Liver (tissue), 9 donors: Measurements from ENCODE around the gene INO80B. TPM values are rescaled to one million over a fixed set of nuclear protein-coding genes. Genes with fewer than 3 reads are reported as not detected.

ENCODE experiments used
- DNase-seq: peaks from one replicate; pipeline ENCODE4 v3.0.0-alpha.2; 2017; ENCODE audit warnings: low spot score
- H3K27ac ChIP-seq, 2 donors: one replicate each; pipeline ENCODE4 v1.7.0; 2013; ENCODE audit warnings: inconsistent platforms in 2 of 2, low read length in 2 of 2, control low read depth in 1 of 2, low read depth in 1 of 2, mild to moderate bottlenecking in 1 of 2
- H3K27me3 ChIP-seq, 4 donors: one replicate each; pipeline versions ENCODE4 v1.6.1 to v1.7.0; 2013; ENCODE audit warnings: low read length in 3 of 4, inconsistent platforms in 1 of 4, mild to moderate bottlenecking in 1 of 4, moderate library complexity in 1 of 4; ENCODE audit not compliant: control insufficient read depth in 4 of 4, insufficient read depth in 4 of 4
- H3K36me3 ChIP-seq, 4 donors: one replicate each; pipeline versions ENCODE4 v1.6.1 to v1.7.0; 2013; ENCODE audit warnings: low read length in 3 of 4, mild to moderate bottlenecking in 3 of 4, low read depth in 1 of 4, moderate library complexity in 1 of 4; ENCODE audit not compliant: control insufficient read depth in 4 of 4, insufficient read depth in 3 of 4
- H3K4me1 ChIP-seq, 4 donors: one replicate each; pipeline versions ENCODE4 v1.6.1 to v1.7.0; 2013; ENCODE audit warnings: low read length in 3 of 4, mild to moderate bottlenecking in 3 of 4, moderate library complexity in 1 of 4; ENCODE audit not compliant: control insufficient read depth in 4 of 4, insufficient read depth in 4 of 4
- H3K4me3 ChIP-seq, 3 donors: one replicate each; pipeline versions ENCODE4 v1.6.1 to v1.7.0; 2013; ENCODE audit warnings: low read length in 3 of 3, control low read depth in 1 of 3, low read depth in 1 of 3, mild to moderate bottlenecking in 1 of 3
- H3K9ac ChIP-seq, 2 donors: one replicate each; pipeline ENCODE4 v1.7.0; 2013; ENCODE audit warnings: low read length in 2 of 2, mild to moderate bottlenecking in 2 of 2, moderate library complexity in 2 of 2, control low read depth in 1 of 2, low read depth in 1 of 2
- H3K9me3 ChIP-seq, 4 donors: one replicate each; pipeline versions ENCODE4 v1.6.1 to v1.7.0; 2013; ENCODE audit warnings: low read length in 3 of 4; ENCODE audit not compliant: control insufficient read depth in 4 of 4
- EGR1 ChIP-seq, 2 donors: IDR thresholded peaks; 2 replicates each; pipeline ENCODE4 v1.6.1; 2016 to 2018; ENCODE audit warnings: antibody characterized with exemption in 2 of 2, low read depth in 2 of 2
- FOXA2 ChIP-seq: IDR thresholded peaks from 2 replicates; pipeline ENCODE4 v1.6.1; 2016; ENCODE audit warnings: antibody characterized with exemption
- GABPA ChIP-seq, 2 donors: IDR thresholded peaks in 1 of 2; conservative IDR thresholded peaks in 1 of 2; 2 replicates each; pipeline ENCODE4 v1.6.1; 2016; ENCODE audit warnings: antibody characterized with exemption in 2 of 2, mild to moderate bottlenecking in 1 of 2, moderate library complexity in 1 of 2
- HNF4A ChIP-seq, 2 donors: conservative IDR thresholded peaks; 2 replicates each; pipeline ENCODE4 v1.6.1; 2016; ENCODE audit warnings: antibody characterized with exemption in 2 of 2, mild to moderate bottlenecking in 2 of 2
- HNF4G ChIP-seq: IDR thresholded peaks from 2 replicates; pipeline ENCODE4 v1.6.1; 2016; ENCODE audit warnings: antibody characterized with exemption
- JUND ChIP-seq, 2 donors: IDR thresholded peaks; 2 replicates each; pipeline ENCODE4 v1.6.1; 2016; ENCODE audit warnings: antibody characterized with exemption in 2 of 2
- NR2F2 ChIP-seq: IDR thresholded peaks from 2 replicates; pipeline ENCODE4 v1.6.1; 2016; ENCODE audit warnings: antibody characterized with exemption
- RAD21 ChIP-seq, 2 donors: IDR thresholded peaks; 2 replicates each; pipeline ENCODE4 v1.6.1; 2016; ENCODE audit warnings: antibody characterized with exemption in 2 of 2, mild to moderate bottlenecking in 2 of 2
- RXRA ChIP-seq, 2 donors: IDR thresholded peaks; 2 replicates each; pipeline ENCODE4 v1.6.1; 2017 to 2018; ENCODE audit warnings: antibody characterized with exemption in 2 of 2, mild to moderate bottlenecking in 1 of 2
- SP1 ChIP-seq: IDR thresholded peaks from 2 replicates; pipeline ENCODE4 v1.6.1; 2018; ENCODE audit warnings: antibody characterized with exemption, mild to moderate bottlenecking
- TAF1 ChIP-seq: conservative IDR thresholded peaks from 2 replicates; pipeline ENCODE4 v1.6.1; 2016; ENCODE audit warnings: antibody characterized with exemption, mild to moderate bottlenecking
- YY1 ChIP-seq: IDR thresholded peaks from 2 replicates; pipeline ENCODE4 v1.6.1; 2016; ENCODE audit warnings: antibody characterized with exemption, mild to moderate bottlenecking
- WGBS: extraction: QIAGEN DNeasy Blood & Tissue Kit; methylation state at CpG from one replicate; pipeline ENCODE4 v1.1.7; 2013; 5-methylcytosine and 5-hydroxymethylcytosine counted together
- polyA plus RNA-seq, 2 donors: library from polyadenylated mRNA; stranded (reverse) in 1 of 2; unstranded in 1 of 2; fragments of 200-250 nt in 1 of 2; fragments of >200 nt in 1 of 2; fragmentation: Nextera tagmentation in 1 of 2; extraction: Ambion mirVana in 1 of 2; gene quantifications; one replicate each; pipeline versions ENCODE4 v1.2.1 to v1.2.3, GENCODE V29; 2013 to 2015
- total RNA-seq, 2 donors: library from RNA; depleted of rRNA; stranded (reverse); fragments of >200 nt; gene quantifications; one replicate each; pipeline ENCODE4 v1.2.3, GENCODE V29; 2014
- TF ChIP-seq, protein P1 (sequence below): IDR thresholded peaks from 2 replicates; pipeline ENCODE4 v1.6.1; 2016; ENCODE audit warnings: antibody characterized with exemption
- TF ChIP-seq, protein P2 (sequence below): IDR thresholded peaks from 2 replicates; pipeline ENCODE4 v1.6.1; 2016; ENCODE audit warnings: antibody characterized with exemption
- TF ChIP-seq, protein P3 (sequence below): fragments of 150-350 bp; IDR thresholded peaks from 2 replicates; pipeline ENCODE4 v1.5.1; 2017; ENCODE audit warnings: improper control_type of control experiment, low read depth, low read length; ENCODE audit not compliant: missing input control
- donor health status: healthy.
- donor health status: healthy.
- donor health status: healthy.
- donor health status: healthy.
- donor health status: healthy.

The INO80B gene
- total and polyA plus RNA-seq, 4 donors = 2.7 to 14.8 (median 10.5) TPM

DNA sequence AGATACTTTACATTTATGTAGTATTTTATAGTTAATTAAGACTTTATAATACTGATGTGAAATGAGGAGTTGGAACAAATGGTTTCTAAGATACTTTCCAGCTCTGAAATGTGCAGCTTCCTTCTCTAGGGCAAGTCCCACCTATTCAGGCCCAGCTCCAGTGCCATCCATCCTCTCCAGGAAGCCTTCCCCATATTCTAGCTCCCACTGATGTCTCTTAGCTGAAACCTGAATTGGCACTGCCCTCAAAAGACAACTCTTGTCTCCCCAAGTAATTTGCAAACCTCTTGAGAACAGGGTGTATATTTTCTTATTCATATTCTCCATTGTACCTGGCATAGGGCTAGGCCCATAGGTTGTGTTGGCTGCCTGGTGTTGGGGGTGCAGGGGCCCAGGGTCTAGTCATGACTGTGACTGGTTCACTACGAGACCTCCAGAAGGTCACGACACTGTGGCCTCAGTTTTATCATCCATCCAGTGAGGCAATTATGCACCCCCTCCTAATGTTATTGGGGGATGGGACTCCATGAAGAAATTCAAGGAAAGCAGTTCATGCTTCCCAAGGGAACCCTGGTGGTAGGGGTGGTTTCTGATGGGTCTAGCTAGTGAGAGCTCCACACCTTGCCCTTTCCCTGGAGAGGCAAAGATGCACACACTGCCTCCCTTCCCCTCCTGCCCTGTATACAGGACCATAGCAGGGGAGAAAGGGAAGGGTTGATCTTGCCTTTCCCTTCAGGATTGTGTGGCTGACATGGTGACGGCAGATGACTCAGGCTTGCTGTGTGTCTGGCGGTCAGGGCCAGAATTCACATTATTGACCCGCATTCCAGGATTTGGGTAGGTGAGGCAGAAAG, 30.5 kb upstream of the INO80B start:
- peaks cover 10 to 41% (median 27%) of the 10 kb centered on the region in 4 donors for H3K36me3 ChIP-seq
- peaks cover 6 to 22% (median 15%) of the 10 kb centered on the region in 4 donors for H3K4me1 ChIP-seq
- no peak overlapping the region for H3K4me3 ChIP-seq
- no peaks in the 10 kb centered on the region for H3K27me3 ChIP-seq
- TF ChIP-seq, protein P1, sequence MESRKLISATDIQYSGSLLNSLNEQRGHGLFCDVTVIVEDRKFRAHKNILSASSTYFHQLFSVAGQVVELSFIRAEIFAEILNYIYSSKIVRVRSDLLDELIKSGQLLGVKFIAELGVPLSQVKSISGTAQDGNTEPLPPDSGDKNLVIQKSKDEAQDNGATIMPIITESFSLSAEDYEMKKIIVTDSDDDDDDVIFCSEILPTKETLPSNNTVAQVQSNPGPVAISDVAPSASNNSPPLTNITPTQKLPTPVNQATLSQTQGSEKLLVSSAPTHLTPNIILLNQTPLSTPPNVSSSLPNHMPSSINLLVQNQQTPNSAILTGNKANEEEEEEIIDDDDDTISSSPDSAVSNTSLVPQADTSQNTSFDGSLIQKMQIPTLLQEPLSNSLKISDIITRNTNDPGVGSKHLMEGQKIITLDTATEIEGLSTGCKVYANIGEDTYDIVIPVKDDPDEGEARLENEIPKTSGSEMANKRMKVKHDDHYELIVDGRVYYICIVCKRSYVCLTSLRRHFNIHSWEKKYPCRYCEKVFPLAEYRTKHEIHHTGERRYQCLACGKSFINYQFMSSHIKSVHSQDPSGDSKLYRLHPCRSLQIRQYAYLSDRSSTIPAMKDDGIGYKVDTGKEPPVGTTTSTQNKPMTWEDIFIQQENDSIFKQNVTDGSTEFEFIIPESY = no peak
- no peak for TF ChIP-seq YY1
- no peak for TF ChIP-seq HNF4A (conservative IDR thresholded peaks at IDR 0.05)
- TF ChIP-seq RXRA (IDR thresholded peaks at IDR 0.05) = no peak
- TF ChIP-seq, protein P2, sequence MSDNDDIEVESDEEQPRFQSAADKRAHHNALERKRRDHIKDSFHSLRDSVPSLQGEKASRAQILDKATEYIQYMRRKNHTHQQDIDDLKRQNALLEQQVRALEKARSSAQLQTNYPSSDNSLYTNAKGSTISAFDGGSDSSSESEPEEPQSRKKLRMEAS = no peak
- TF ChIP-seq FOXA2 = no peak
- TF ChIP-seq, protein P3, sequence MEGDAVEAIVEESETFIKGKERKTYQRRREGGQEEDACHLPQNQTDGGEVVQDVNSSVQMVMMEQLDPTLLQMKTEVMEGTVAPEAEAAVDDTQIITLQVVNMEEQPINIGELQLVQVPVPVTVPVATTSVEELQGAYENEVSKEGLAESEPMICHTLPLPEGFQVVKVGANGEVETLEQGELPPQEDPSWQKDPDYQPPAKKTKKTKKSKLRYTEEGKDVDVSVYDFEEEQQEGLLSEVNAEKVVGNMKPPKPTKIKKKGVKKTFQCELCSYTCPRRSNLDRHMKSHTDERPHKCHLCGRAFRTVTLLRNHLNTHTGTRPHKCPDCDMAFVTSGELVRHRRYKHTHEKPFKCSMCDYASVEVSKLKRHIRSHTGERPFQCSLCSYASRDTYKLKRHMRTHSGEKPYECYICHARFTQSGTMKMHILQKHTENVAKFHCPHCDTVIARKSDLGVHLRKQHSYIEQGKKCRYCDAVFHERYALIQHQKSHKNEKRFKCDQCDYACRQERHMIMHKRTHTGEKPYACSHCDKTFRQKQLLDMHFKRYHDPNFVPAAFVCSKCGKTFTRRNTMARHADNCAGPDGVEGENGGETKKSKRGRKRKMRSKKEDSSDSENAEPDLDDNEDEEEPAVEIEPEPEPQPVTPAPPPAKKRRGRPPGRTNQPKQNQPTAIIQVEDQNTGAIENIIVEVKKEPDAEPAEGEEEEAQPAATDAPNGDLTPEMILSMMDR = no peak
- H3K27ac ChIP-seq = no peak overlapping the region
- no peak overlapping the region for H3K9ac ChIP-seq
- no peak for DNase-seq
- WGBS = 72% methylated on average over 5 of the region's 5 CpGs
- no peaks in the 10 kb centered on the region for H3K9me3 ChIP-seq

DNA sequence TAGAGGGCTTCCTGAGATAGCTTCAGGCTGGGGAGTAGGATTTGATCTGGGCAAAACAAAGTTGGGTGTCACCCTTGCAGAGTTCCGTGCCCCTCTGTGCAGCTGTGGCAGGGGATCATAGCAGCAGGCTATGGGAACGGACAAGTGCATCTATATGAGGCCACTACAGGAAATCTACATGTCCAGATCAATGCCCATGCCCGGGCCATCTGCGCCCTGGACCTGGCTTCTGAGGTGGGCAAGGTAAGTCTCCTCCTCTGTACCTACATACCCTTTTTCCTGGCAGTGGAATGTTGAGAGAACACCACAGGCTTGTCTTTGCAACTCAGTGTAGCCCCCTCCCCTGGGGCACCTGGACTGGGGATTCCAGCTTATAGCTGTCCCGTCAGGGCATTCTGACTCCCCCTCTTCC, 29.9 kb upstream of the INO80B start:
- H3K9ac ChIP-seq = no peak overlapping the region
- no peak overlapping the region for H3K4me3 ChIP-seq
- peaks cover 10 to 41% (median 27%) of the 10 kb centered on the region in 4 donors for H3K36me3 ChIP-seq
- H3K4me1 ChIP-seq = peaks cover 6 to 28% (median 21%) of the 10 kb centered on the region in 4 donors
- no peak overlapping the region for H3K27ac ChIP-seq
- no peaks in the 10 kb centered on the region for H3K9me3 ChIP-seq
- no peaks in the 10 kb centered on the region for H3K27me3 ChIP-seq
- 92% methylated on average over 5 of the region's 5 CpGs for WGBS
- no peak for DNase-seq
- TF ChIP-seq, protein P2 = no peak
- TF ChIP-seq GABPA (IDR thresholded peaks at IDR 0.05 in 1 of 2, conservative IDR thresholded peaks at IDR 0.05 in 1 of 2) = no peak
- no peak for TF ChIP-seq NR2F2
- TF ChIP-seq, protein P3 = no peak
- no peak for TF ChIP-seq EGR1 (IDR thresholded peaks at IDR 0.05; ENCODE audit: low read depth in 2 of 2)
- TF ChIP-seq YY1 = no peak
- no peak for TF ChIP-seq TAF1
- TF ChIP-seq SP1 = no peak
- TF ChIP-seq RAD21 (IDR thresholded peaks at IDR 0.05) = no peak
- TF ChIP-seq FOXA2 = no peak
- TF ChIP-seq HNF4A (conservative IDR thresholded peaks at IDR 0.05) = no peak
- no peak for TF ChIP-seq HNF4G
- TF ChIP-seq, protein P1 = no peak
- TF ChIP-seq JUND (IDR thresholded peaks at IDR 0.05) = no peak
